GM06990 (cell line): ENCODE measurements around the gene C6orf47.

Experiments
- DNase-seq: peaks from one replicate; pipeline ENCODE4 v3.0.0-alpha.2; 2011; ENCODE audit not compliant: insufficient read length; ENCODE audit errors: extremely low read depth
- H3K27me3 ChIP-seq: replicated peaks from 2 replicates; pipeline ENCODE4 v1.6.0; 2011; ENCODE audit warnings: low read length; ENCODE audit not compliant: control insufficient read depth, insufficient read depth
- H3K36me3 ChIP-seq: 2 replicates; pipeline ENCODE4 v1.5.1; 2011; ENCODE audit warnings: low read length; ENCODE audit not compliant: control insufficient read depth, insufficient read depth
- H3K4me3 ChIP-seq: replicated peaks from 2 replicates; pipeline ENCODE4 v1.5.1; 2011; ENCODE audit warnings: low read depth, mild to moderate bottlenecking, control low read depth, low read length
- TF ChIP-seq, protein P1 (sequence below): IDR thresholded peaks from 2 replicates; pipeline ENCODE4 v1.5.1; 2011; ENCODE audit warnings: low read length, control low read depth, mild to moderate bottlenecking, inconsistent platforms; ENCODE audit not compliant: insufficient read depth, poor library complexity, severe bottlenecking

Gene C6orf47

DNA sequence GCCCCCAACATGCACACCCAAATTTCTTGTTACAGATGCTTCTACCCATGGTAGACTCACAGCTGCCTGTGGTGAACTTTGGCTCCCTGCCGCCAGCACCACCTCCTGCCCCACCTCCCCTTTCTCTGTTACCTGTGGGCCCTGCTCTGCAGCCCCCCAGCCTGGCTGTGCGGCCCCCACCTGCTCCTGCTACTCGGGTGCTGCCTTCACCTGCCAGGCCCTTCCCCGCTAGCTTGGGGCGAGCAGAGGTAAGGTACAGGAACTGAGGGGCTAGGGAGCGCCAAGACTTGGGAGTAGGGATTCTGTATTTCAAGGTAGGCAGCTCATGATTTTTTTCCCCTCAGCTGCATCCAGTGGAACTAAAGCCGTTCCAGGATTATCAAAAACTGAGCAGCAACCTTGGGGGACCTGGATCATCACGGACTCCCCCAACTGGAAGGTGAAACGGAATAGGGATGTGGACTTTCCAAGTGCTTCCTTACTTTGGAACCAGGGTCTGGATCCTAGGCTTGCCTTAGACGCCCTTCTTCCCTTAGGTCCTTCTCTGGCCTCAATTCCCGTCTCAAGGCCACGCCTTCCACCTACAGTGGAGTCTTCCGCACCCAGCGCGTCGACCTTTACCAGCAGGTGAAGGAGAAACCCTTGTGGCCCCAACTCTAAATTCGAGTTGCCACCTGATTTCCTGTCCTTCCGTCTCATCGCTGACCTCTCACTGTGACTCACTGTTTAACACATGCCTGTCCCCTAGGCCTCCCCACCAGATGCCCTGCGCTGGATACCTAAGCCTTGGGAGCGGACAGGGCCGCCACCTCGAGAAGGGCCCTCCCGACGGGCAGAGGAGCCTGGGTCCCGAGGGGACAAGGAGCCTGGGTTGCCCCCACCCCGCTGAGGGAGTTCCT, 23.6 kb downstream of the C6orf47 start:
- no peaks in the 10 kb centered on the region for H3K27me3 ChIP-seq
- H3K4me3 ChIP-seq = no peak overlapping the region
- peaks cover 62% of the 10 kb centered on the region for H3K36me3 ChIP-seq
- TF ChIP-seq, protein P1, sequence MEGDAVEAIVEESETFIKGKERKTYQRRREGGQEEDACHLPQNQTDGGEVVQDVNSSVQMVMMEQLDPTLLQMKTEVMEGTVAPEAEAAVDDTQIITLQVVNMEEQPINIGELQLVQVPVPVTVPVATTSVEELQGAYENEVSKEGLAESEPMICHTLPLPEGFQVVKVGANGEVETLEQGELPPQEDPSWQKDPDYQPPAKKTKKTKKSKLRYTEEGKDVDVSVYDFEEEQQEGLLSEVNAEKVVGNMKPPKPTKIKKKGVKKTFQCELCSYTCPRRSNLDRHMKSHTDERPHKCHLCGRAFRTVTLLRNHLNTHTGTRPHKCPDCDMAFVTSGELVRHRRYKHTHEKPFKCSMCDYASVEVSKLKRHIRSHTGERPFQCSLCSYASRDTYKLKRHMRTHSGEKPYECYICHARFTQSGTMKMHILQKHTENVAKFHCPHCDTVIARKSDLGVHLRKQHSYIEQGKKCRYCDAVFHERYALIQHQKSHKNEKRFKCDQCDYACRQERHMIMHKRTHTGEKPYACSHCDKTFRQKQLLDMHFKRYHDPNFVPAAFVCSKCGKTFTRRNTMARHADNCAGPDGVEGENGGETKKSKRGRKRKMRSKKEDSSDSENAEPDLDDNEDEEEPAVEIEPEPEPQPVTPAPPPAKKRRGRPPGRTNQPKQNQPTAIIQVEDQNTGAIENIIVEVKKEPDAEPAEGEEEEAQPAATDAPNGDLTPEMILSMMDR = no peak
- no peak for DNase-seq

GRCh38 chr6:31634969-31635575, 25.5 kb downstream of the C6orf47 start:
- Histone ChIP-seq H3K27me3 (no peaks in the 10 kb centered on the region), H3K36me3 (peaks cover 63% of the 10 kb centered on the region), H3K4me3 (no peak overlapping the region)
- no peak for DNase-seq
- TF ChIP-seq, protein P1 = no peak

GRCh38 chr6:31634131-31634530, 26.4 kb downstream of the C6orf47 start:
- no peak for DNase-seq
- TF ChIP-seq, protein P1 = no peak
- no peak overlapping the region for H3K4me3 ChIP-seq
- H3K27me3 ChIP-seq = no peaks in the 10 kb centered on the region
- H3K36me3 ChIP-seq = peaks cover 64% of the 10 kb centered on the region

- Histone ChIP-seq H3K4me3 (no peak overlapping the region), H3K27me3 (no peaks in the 10 kb centered on the region), H3K36me3 (peaks cover 66% of the 10 kb centered on the region)
- TF ChIP-seq, protein P1 = no peak
- no peak for DNase-seq
Observed at GRCh38 chr6:31633447-31633846, 27.1 kb downstream of the C6orf47 start.

DNA sequence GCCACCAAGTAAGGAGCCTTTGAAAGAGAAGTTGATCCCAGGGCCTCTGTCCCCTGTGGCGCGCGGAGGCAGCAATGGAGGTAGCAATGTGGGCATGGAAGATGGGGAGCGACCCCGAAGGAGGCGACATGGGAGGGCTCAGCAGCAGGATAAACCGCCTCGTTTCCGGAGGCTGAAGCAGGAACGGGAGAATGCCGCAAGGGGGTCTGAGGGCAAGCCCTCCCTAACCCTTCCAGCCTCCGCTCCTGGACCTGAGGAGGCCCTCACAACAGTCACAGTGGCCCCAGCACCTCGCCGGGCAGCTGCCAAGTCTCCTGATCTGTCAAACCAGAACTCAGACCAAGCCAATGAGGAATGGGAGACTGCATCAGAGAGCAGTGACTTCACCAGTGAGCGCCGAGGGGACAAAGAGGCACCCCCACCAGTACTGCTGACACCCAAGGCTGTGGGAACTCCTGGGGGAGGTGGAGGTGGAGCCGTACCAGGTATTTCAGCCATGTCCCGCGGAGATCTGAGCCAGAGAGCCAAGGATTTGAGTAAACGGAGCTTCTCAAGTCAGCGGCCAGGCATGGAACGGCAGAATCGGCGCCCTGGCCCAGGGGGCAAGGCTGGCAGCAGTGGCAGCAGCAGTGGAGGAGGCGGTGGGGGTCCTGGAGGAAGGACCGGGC, 28.2 kb downstream of the C6orf47 start:
- H3K27me3 ChIP-seq = no peaks in the 10 kb centered on the region
- no peak for DNase-seq

More for the DNA sequence above, 28.2 kb downstream of the C6orf47 start:
- Histone ChIP-seq H3K36me3 (peaks cover 70% of the 10 kb centered on the region), H3K4me3 (no peak overlapping the region)
- TF ChIP-seq, protein P1 = no peak
